H1 (cell line): Measurements from ENCODE around the gene BBLN. TPM values are rescaled to one million over a fixed set of nuclear protein-coding genes. Genes with fewer than 3 reads are reported as not detected.

Experiments
- CTCF ChIA-PET: fragments of 300-600 bp; sonication (Branson Sonifier 250); formaldehyde crosslinking; loops from one replicate; lab custom pipeline; 2021; ENCODE audit not compliant: partially characterized antibody; lab: Charles Lee
- POLR2A ChIA-PET: fragments of 300-600 bp; sonication (Branson Sonifier 250); formaldehyde crosslinking; loops from one replicate; lab custom pipeline; 2021; ENCODE audit warnings: inconsistent platforms; ENCODE audit not compliant: partially characterized antibody; lab: Charles Lee
- DNase-seq, 2 experiments: peaks; one replicate each; pipeline versions ENCODE4 v3.0.0 to v3.0.0-alpha.2; 2010 to 2022; ENCODE audit warnings: low spot score in 2 of 2, low read depth in 1 of 2, mixed read lengths in 1 of 2
- FAIRE-seq: peaks from 2 replicates; lab custom pipeline; 2011; peaks lifted over from hg19 to GRCh38; lab: Jason Lieb, UNC
- H2AFZ ChIP-seq: 2 replicates; pipeline ENCODE4 v1.8.1; 2012; ENCODE audit warnings: low read length, inconsistent platforms
- H2AK5ac ChIP-seq: 2 replicates; pipeline ENCODE4 v1.6.1; 2013; ENCODE audit warnings: low read depth, low read length
- H2BK120ac ChIP-seq: replicated peaks from 2 replicates; pipeline ENCODE3; 2013; ENCODE audit warnings: low read depth, low read length, inconsistent platforms
- H2BK12ac ChIP-seq: 2 replicates; pipeline ENCODE4 v1.6.1; 2013; ENCODE audit warnings: low read depth, low read length
- H2BK15ac ChIP-seq: 2 replicates; pipeline ENCODE4 v1.6.1; 2013; ENCODE audit warnings: low read length
- H2BK20ac ChIP-seq: 2 replicates; pipeline ENCODE4 v1.6.1; 2013; ENCODE audit warnings: low read length
- H2BK5ac ChIP-seq: 2 replicates; pipeline ENCODE4 v1.6.1; 2013; ENCODE audit warnings: low read depth, low read length
- H3K14ac ChIP-seq: 2 replicates; pipeline ENCODE4 v1.6.1; 2013; ENCODE audit warnings: inconsistent platforms; ENCODE audit not compliant: insufficient read length
- H3K18ac ChIP-seq: 2 replicates; pipeline ENCODE4 v1.6.1; 2013; ENCODE audit warnings: low read length; ENCODE audit errors: extremely low read depth
- H3K23ac ChIP-seq: 2 replicates; pipeline ENCODE4 v1.6.1; 2013; ENCODE audit warnings: inconsistent platforms; ENCODE audit not compliant: insufficient read length
- H3K23me2 ChIP-seq: 2 replicates; pipeline ENCODE4 v1.6.1; 2013; ENCODE audit warnings: low read depth, low read length
- H3K27ac ChIP-seq: 2 replicates; pipeline ENCODE4 v1.6.1; 2011; ENCODE audit warnings: low read depth, low read length, inconsistent platforms
- H3K27me3 ChIP-seq, 4 experiments: replicated peaks in 1 of 4; 1 replicate in 1 of 4; 2 replicates in 3 of 4; pipeline versions ENCODE4 v1.6.1 to v1.8.1; 2011 to 2013; ENCODE audit warnings: low read length in 3 of 4, mild to moderate bottlenecking in 3 of 4, inconsistent platforms in 2 of 4, mixed read lengths in 2 of 4, moderate library complexity in 1 of 4; ENCODE audit not compliant: control insufficient read depth in 3 of 4, insufficient read depth in 3 of 4; ENCODE audit errors: extremely low read depth in 1 of 4
- H3K36me3 ChIP-seq, 4 experiments: 2 replicates each; pipeline versions ENCODE4 v1.6.1 to v1.8.1; 2011 to 2013; ENCODE audit warnings: mild to moderate bottlenecking in 4 of 4, low read length in 3 of 4, moderate library complexity in 2 of 4, control low read depth in 1 of 4, inconsistent platforms in 1 of 4; ENCODE audit not compliant: insufficient read depth in 4 of 4, control insufficient read depth in 2 of 4
- H3K4ac ChIP-seq: replicated peaks from 2 replicates; pipeline ENCODE3; 2013; ENCODE audit warnings: low read length, low read depth, mixed read lengths, inconsistent platforms; ENCODE audit not compliant: insufficient read length
- H3K4me1 ChIP-seq, 4 experiments: replicated peaks in 1 of 4; 1 replicate in 1 of 4; 2 replicates in 3 of 4; pipeline versions ENCODE4 v1.6.1 to v1.8.1; 2011 to 2013; ENCODE audit warnings: low read length in 3 of 4, inconsistent platforms in 2 of 4, mixed read lengths in 1 of 4; ENCODE audit not compliant: insufficient read depth in 4 of 4, control insufficient read depth in 3 of 4
- H3K4me2 ChIP-seq, 2 experiments: 2 replicates each; pipeline versions ENCODE4 v1.6.1 to v1.8.1; 2011 to 2013; ENCODE audit warnings: low read depth in 2 of 2, low read length in 2 of 2, control low read depth in 1 of 2, inconsistent platforms in 1 of 2, mild to moderate bottlenecking in 1 of 2; ENCODE audit not compliant: insufficient read depth in 1 of 2
- H3K4me3 ChIP-seq, 4 experiments: fragments of 200-600, 300-600 bp in 1 of 4; sonication (generic), shearing (Covaris generic), sonication (Bioruptor Twin) in 1 of 4; 2 replicates each; pipeline versions ENCODE4 v1.5.1 to v1.8.1; 2011 to 2016; ENCODE audit warnings: low read length in 4 of 4, low read depth in 3 of 4, control low read depth in 2 of 4, inconsistent platforms in 2 of 4, mild to moderate bottlenecking in 2 of 4, mixed read lengths in 1 of 4, moderate library complexity in 1 of 4; ENCODE audit not compliant: insufficient read depth in 2 of 4; ENCODE audit errors: extremely low read depth in 1 of 4
- H3K56ac ChIP-seq: replicated peaks from 2 replicates; pipeline ENCODE3; 2013; ENCODE audit warnings: low read depth, mild to moderate bottlenecking, mixed read lengths, low read length, inconsistent platforms; ENCODE audit not compliant: insufficient read length
- H3K79me1 ChIP-seq: 2 replicates; pipeline ENCODE4 v1.6.1; 2013; ENCODE audit warnings: low read depth, low read length, control low read depth
- H3K79me2 ChIP-seq, 2 experiments: 2 replicates each; pipeline versions ENCODE4 v1.6.1 to v1.8.1; 2012 to 2013; ENCODE audit warnings: low read length in 2 of 2, mild to moderate bottlenecking in 2 of 2, inconsistent platforms in 1 of 2; ENCODE audit not compliant: insufficient read depth in 2 of 2, control insufficient read depth in 1 of 2
- H3K9ac ChIP-seq, 4 experiments: replicated peaks in 1 of 4; 1 replicate in 1 of 4; 2 replicates in 3 of 4; pipeline versions ENCODE4 v1.6.1 to v1.8.1; 2011 to 2013; ENCODE audit warnings: low read depth in 3 of 4, low read length in 3 of 4, control low read depth in 2 of 4, mild to moderate bottlenecking in 2 of 4, moderate library complexity in 2 of 4, inconsistent platforms in 1 of 4; ENCODE audit errors: extremely low read depth in 1 of 4
- H3K9me3 ChIP-seq, 2 experiments: 2 replicates each; pipeline versions ENCODE4 v1.6.1 to v1.8.1; 2012 to 2013; ENCODE audit warnings: mild to moderate bottlenecking in 2 of 2, moderate library complexity in 2 of 2, control low read depth in 1 of 2, inconsistent platforms in 1 of 2, low read depth in 1 of 2, low read length in 1 of 2, mixed read lengths in 1 of 2; ENCODE audit not compliant: insufficient read depth in 2 of 2
- H4K20me1 ChIP-seq, 2 experiments: replicated peaks in 1 of 2; 2 replicates each; pipeline versions ENCODE3 to v1.8.1; 2011 to 2013; ENCODE audit warnings: inconsistent platforms in 2 of 2, low read length in 2 of 2, mild to moderate bottlenecking in 1 of 2; ENCODE audit not compliant: insufficient read depth in 2 of 2, control insufficient read depth in 1 of 2
- H4K5ac ChIP-seq: 2 replicates; pipeline ENCODE4 v1.6.1; 2013; ENCODE audit warnings: low read length, low read depth, mixed read lengths, inconsistent platforms; ENCODE audit not compliant: insufficient read length
- H4K8ac ChIP-seq: 2 replicates; pipeline ENCODE4 v1.8.0; 2013; ENCODE audit warnings: mild to moderate bottlenecking, moderate library complexity, low read length, inconsistent platforms; ENCODE audit not compliant: insufficient read depth; ENCODE audit errors: extremely low read depth
- H4K91ac ChIP-seq: replicated peaks from 2 replicates; pipeline ENCODE3; 2013; ENCODE audit warnings: low read length, mixed read lengths, inconsistent platforms; ENCODE audit not compliant: insufficient read length
- CHD1 ChIP-seq: IDR thresholded peaks from 2 replicates; pipeline ENCODE4 v1.6.1; 2012; ENCODE audit warnings: low read depth, low read length, improper control_type of control experiment
- HDAC2 ChIP-seq, 2 experiments: fragments of 300-600 bp in 1 of 2; sonication (generic) in 1 of 2; IDR thresholded peaks; 2 replicates each; pipeline ENCODE4 v1.6.1; 2011 to 2012; ENCODE audit warnings: low read depth in 2 of 2, low read length in 2 of 2, mild to moderate bottlenecking in 2 of 2, moderate library complexity in 2 of 2, borderline replicate concordance in 1 of 2, inconsistent platforms in 1 of 2
- JUN ChIP-seq: IDR thresholded peaks from 2 replicates; pipeline ENCODE4 v1.6.1; 2011; ENCODE audit warnings: low read depth, mild to moderate bottlenecking, improper control_type of control experiment, low read length
- PHF8 ChIP-seq: fragments of 200-600 bp; sonication (generic); conservative IDR thresholded peaks from 2 replicates; pipeline ENCODE4 v1.7.1; 2012; ENCODE audit warnings: low read depth, mild to moderate bottlenecking, inconsistent platforms, low read length, moderate library complexity
- RBBP5 ChIP-seq: IDR thresholded peaks from 2 replicates; pipeline ENCODE4 v1.7.1; 2012; ENCODE audit warnings: low read depth, mild to moderate bottlenecking, inconsistent platforms, low read length, moderate library complexity, borderline replicate concordance
- SIN3A ChIP-seq, 2 experiments: IDR thresholded peaks in 1 of 2; conservative IDR thresholded peaks in 1 of 2; 2 replicates each; pipeline ENCODE4 v1.6.1; 2011 to 2012; ENCODE audit warnings: low read length in 2 of 2, improper control_type of control experiment in 1 of 2, low read depth in 1 of 2, mild to moderate bottlenecking in 1 of 2
- SRF ChIP-seq: IDR thresholded peaks from 2 replicates; pipeline ENCODE4 v1.6.1; 2011; ENCODE audit warnings: mild to moderate bottlenecking, low read depth, low read length, moderate library complexity
- TAF1 ChIP-seq: IDR thresholded peaks from 2 replicates; pipeline ENCODE4 v1.6.1; 2011; ENCODE audit warnings: mild to moderate bottlenecking, low read depth, low read length
- USF2 ChIP-seq: IDR thresholded peaks from 2 replicates; pipeline ENCODE4 v1.6.1; 2011; ENCODE audit warnings: low read length, improper control_type of control experiment
- WGBS, 2 experiments: shearing (Covaris generic) in 1 of 2; methylation state at CpG; one replicate each; pipeline versions ENCODE4 v1.1.6 to v1.1.7; 2013 to 2015; ENCODE audit warnings: low lambda C conversion rate in 2 of 2, mixed read lengths in 2 of 2, inconsistent platforms in 1 of 2, low coverage in 1 of 2, missing lambda C conversion rate in 1 of 2; ENCODE audit not compliant: insufficient replicate concordance in 2 of 2, insufficient coverage in 1 of 2, insufficient read length in 1 of 2; ENCODE audit errors: extremely low coverage in 1 of 2, missing lambda C conversion rate in 1 of 2; 5-methylcytosine and 5-hydroxymethylcytosine counted together
- polyA plus RNA-seq, 7 experiments: library from polyadenylated mRNA; depleted of rRNA in 3 of 7; stranded (reverse) in 5 of 7; unstranded in 2 of 7; fragments of >200 nt in 5 of 7; fragments of 200-250 nt in 2 of 7; gene quantifications; 1 replicate in 5 of 7; 2 replicates in 1 of 7; 4 replicates in 1 of 7; pipeline versions ENCODE4 v1.2.1 to v1.2.3, GENCODE V29; 2011 to 2013; ENCODE audit warnings: missing spikeins in 2 of 7, mixed read lengths in 2 of 7
- total RNA-seq: library from RNA; stranded (reverse); fragmentation: NEBNext Ultra II Directional; extraction: Animal tissue kit (Norgen Biotek cat#: 25700); gene quantifications from 2 replicates; pipeline ENCODE4 v1.2.1, GENCODE V29; 2021

BBLN gene
- total and polyA plus RNA-seq, 2 of the 8 experiments (the other 6 are each of a cell fraction or from before 2014, with no cell fraction given): 63.1 to 164 TPM

GRCh38 chr9:128127568-128127989, 32.5 kb upstream of the BBLN start, which contains the start of gene PTGES2:
Gene PTGES2 (minus strand): TSS chr9:128127729. CDS start chr9:128127717, 12 bp downstream.
- DNase-seq: peak in 1 of 2 experiments; percentile 80
- H3K27me3 ChIP-seq: peaks cover 0 to 8% (median 7%) of the 10 kb centered on the region in 4 experiments; a peak in 5 of 7 replicates
- peak within 1 kb of the TSS; percentile 69 to 85 (median 80) for H3K9ac ChIP-seq
- peak within 1 kb of the TSS; percentile 96 for H4K5ac ChIP-seq
- H3K4me1 ChIP-seq: peaks cover 0 to 6% (median 3%) of the 10 kb centered on the region in 4 experiments; a peak in 4 of 7 replicates
- peak within 1 kb of the TSS; percentile 90 for H2BK120ac ChIP-seq
- peak within 1 kb of the TSS; percentile 88 for H2BK5ac ChIP-seq
- 0 out of 2 replicates have a peak within 1 kb of the TSS, but pooled peaks have one; percentile 92 for H2BK15ac ChIP-seq
- peak within 1 kb of the TSS; percentile 85 for H3K4ac ChIP-seq
- no peak within 1 kb of the TSS for H3K23ac ChIP-seq
- no peak within 1 kb of the TSS; the same call in 1 of the 2 replicates for H2BK12ac ChIP-seq
- H3K36me3 ChIP-seq: peaks cover 2 to 12% (median 7%) of the 10 kb centered on the region in 4 experiments; a peak in 4 of 8 replicates
- peak within 1 kb of the TSS; percentile 79; the same call in 1 of the 2 replicates for H2AFZ ChIP-seq
- FAIRE-seq: no peak
- CTCF ChIA-PET: interaction anchor here (2.2 to 9.9 kb wide), 3 partner anchors 10 to 24 kb away, joined by 11 to 74 read pairs (median 18); partner anchors contain the start of gene LCN2
- no peak within 1 kb of the TSS for H3K14ac ChIP-seq
- WGBS, 2 experiments: 2% methylated on average over 32 of the region's 56 CpGs; no CpG with 5 or more reads in 1 of the 2 experiments
- peaks cover 4% of the 10 kb centered on the region; the same call in 1 of the 2 replicates for H3K79me1 ChIP-seq
- H2BK20ac ChIP-seq: no peak within 1 kb of the TSS
- peaks cover 0 to 4% of the 10 kb centered on the region in 2 experiments; a peak in 1 of 4 replicates for H3K9me3 ChIP-seq
- H3K4me2 ChIP-seq: peak within 1 kb of the TSS; percentile 82 to 91
- peak within 1 kb of the TSS; percentile 86 to 96 (median 89) for H3K4me3 ChIP-seq
- H4K8ac ChIP-seq: peak within 1 kb of the TSS; percentile 99
- peaks cover 0 to 13% of the 10 kb centered on the region in 2 experiments for H4K20me1 ChIP-seq
- POLR2A ChIA-PET: interaction anchor here (0.5 to 4.2 kb wide), 4 partner anchors 13 to 471 kb away, joined by 3 to 21 read pairs (median 8); partner anchors contain the start of gene BBLN
- H3K27ac ChIP-seq: peak within 1 kb of the TSS; percentile 95
- H2AK5ac ChIP-seq: no peak within 1 kb of the TSS
- peak within 1 kb of the TSS; percentile 98 for H3K18ac ChIP-seq
- peaks cover 6% of the 10 kb centered on the region; the same call in 1 of the 2 replicates for H3K23me2 ChIP-seq
- peak within 1 kb of the TSS; percentile 97 for H4K91ac ChIP-seq
- H3K79me2 ChIP-seq: peaks cover 0 to 20% of the 10 kb centered on the region in 2 experiments; a peak in 1 of 4 replicates
- peak within 1 kb of the TSS; percentile 97 for H3K56ac ChIP-seq
- 0 out of 4 replicates have a peak, but pooled peaks of 1 of the 2 experiments have one; percentile 43 for TF ChIP-seq SIN3A (conservative IDR thresholded peaks at IDR 0.05 in 1 of 2, IDR thresholded peaks at IDR 0.05 in 1 of 2; ENCODE audit: low read depth in 1 of 2, low read length in 2 of 2)
- TF ChIP-seq PHF8: peak; percentile 70; the same call in 1 of the 2 replicates
- peak; percentile 56; the same call in 1 of the 2 replicates for TF ChIP-seq RBBP5
- TF ChIP-seq TAF1: 0 out of 2 replicates have a peak, but pooled peaks have one; percentile 28
- TF ChIP-seq SRF: no peak
- no peak for TF ChIP-seq HDAC2 (IDR thresholded peaks at IDR 0.05; ENCODE audit: borderline replicate concordance in 1 of 2, low read depth in 2 of 2, low read length in 2 of 2)
- no peak for TF ChIP-seq JUN
- TF ChIP-seq CHD1: no peak
- TF ChIP-seq USF2: no peak
